PC-3 (cell line): ENCODE measurements around the gene NXPH1.

Experiments
- EZH2 ChIP-seq: fragments of 300-600 bp; sonication (generic); IDR thresholded peaks from one replicate; pipeline ENCODE4 v1.6.1; 2017; ENCODE audit warnings: antibody characterized with exemption, mild to moderate bottlenecking, low read length; ENCODE audit not compliant: unreplicated experiment
- EZH2phosphoT487 ChIP-seq: fragments of 300-600 bp; sonication (generic); IDR thresholded peaks from 2 replicates; pipeline ENCODE4 v1.6.1; 2018; ENCODE audit warnings: mild to moderate bottlenecking, antibody characterized with exemption, low read length, borderline replicate concordance
- TF ChIP-seq, protein P1 (sequence below): fragments of 300-600 bp; sonication (generic); conservative IDR thresholded peaks from 2 replicates; pipeline ENCODE4 v1.5.1; 2017; ENCODE audit warnings: antibody characterized with exemption, low read depth, mild to moderate bottlenecking, low read length

DNA sequence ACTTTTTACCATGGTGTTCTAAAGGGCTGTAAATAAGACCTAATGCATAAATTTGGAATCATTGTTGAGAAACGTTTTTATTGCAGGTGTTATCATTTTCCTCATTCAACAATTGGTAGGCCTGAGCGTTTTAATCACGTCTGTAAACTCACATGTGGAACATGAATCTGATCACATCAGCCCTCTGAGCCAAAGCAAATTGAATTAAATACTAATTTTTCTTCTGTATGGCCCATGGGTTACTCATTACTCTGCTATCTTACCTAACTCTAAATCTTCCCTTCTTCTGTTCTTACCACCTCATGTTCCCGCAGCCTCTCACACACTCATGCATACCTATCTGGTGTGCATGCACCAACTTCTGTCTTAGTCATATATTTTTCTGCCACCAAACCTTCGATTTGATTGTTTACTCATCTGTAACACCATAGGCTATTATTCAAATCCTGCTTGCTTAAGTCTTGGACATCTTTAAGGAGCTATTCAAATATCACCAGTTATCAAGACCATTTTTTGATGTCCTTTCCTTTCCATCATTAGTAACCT lies 82.3 kb downstream of the NXPH1 start:
- TF ChIP-seq, protein P1, sequence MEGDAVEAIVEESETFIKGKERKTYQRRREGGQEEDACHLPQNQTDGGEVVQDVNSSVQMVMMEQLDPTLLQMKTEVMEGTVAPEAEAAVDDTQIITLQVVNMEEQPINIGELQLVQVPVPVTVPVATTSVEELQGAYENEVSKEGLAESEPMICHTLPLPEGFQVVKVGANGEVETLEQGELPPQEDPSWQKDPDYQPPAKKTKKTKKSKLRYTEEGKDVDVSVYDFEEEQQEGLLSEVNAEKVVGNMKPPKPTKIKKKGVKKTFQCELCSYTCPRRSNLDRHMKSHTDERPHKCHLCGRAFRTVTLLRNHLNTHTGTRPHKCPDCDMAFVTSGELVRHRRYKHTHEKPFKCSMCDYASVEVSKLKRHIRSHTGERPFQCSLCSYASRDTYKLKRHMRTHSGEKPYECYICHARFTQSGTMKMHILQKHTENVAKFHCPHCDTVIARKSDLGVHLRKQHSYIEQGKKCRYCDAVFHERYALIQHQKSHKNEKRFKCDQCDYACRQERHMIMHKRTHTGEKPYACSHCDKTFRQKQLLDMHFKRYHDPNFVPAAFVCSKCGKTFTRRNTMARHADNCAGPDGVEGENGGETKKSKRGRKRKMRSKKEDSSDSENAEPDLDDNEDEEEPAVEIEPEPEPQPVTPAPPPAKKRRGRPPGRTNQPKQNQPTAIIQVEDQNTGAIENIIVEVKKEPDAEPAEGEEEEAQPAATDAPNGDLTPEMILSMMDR, result no peak
- no peak for TF ChIP-seq EZH2
- no peak for TF ChIP-seq EZH2phosphoT487
